HEK293T (cell line): ENCODE results near the gene FHOD3.

Experiments
- CTCF ChIA-PET: fragments of 350-600 bp; formaldehyde crosslinking; extraction: SDS; loops from one replicate; lab custom pipeline; 2021; ENCODE audit warnings: antibody characterized with exemption, inconsistent platforms; lab: Yijun Ruan, JAX
- POLR2A ChIA-PET: fragments of 350-600 bp; formaldehyde crosslinking; extraction: SDS; loops from one replicate; lab custom pipeline; 2020; ENCODE audit warnings: antibody characterized with exemption, inconsistent platforms; lab: Yijun Ruan, JAX
- DNase-seq: peaks from one replicate; pipeline ENCODE4 v3.0.0; 2012; ENCODE audit warnings: mixed read lengths; ENCODE audit errors: extremely low spot score
- ARNT ChIP-seq: fragments of 450-650 bp; IDR thresholded peaks from 2 replicates; pipeline ENCODE4 v1.6.1; 2017; ENCODE audit warnings: mild to moderate bottlenecking
- BHLHE40 ChIP-seq: fragments of 450-650 bp; IDR thresholded peaks from 2 replicates; pipeline ENCODE4 v1.6.1; 2016; ENCODE audit warnings: mild to moderate bottlenecking, moderate library complexity, borderline replicate concordance
- CTBP1 ChIP-seq: fragments of 450-650 bp; IDR thresholded peaks from 2 replicates; pipeline ENCODE4 v1.6.1; 2016; ENCODE audit warnings: borderline replicate concordance
- ELF4 ChIP-seq: fragments of 450-650 bp; IDR thresholded peaks from 2 replicates; pipeline ENCODE4 v1.6.1; 2017; ENCODE audit warnings: antibody characterized with exemption
- FOXA1 ChIP-seq: fragments of 450-650 bp; IDR thresholded peaks from 2 replicates; pipeline ENCODE4 v1.6.1; 2016; ENCODE audit warnings: mild to moderate bottlenecking
- FOXK2 ChIP-seq: fragments of 450-650 bp; IDR thresholded peaks from 2 replicates; pipeline ENCODE4 v1.6.1; 2016; ENCODE audit warnings: mild to moderate bottlenecking
- FOXM1 ChIP-seq: fragments of 450-650 bp; IDR thresholded peaks from 2 replicates; pipeline ENCODE4 v1.6.1; 2017; ENCODE audit warnings: mild to moderate bottlenecking, borderline replicate concordance
- HDGF ChIP-seq: fragments of 450-650 bp; IDR thresholded peaks from 2 replicates; pipeline ENCODE4 v1.6.1; 2017; ENCODE audit warnings: antibody characterized with exemption, borderline replicate concordance
- L3MBTL2 ChIP-seq: fragments of 450-650 bp; conservative IDR thresholded peaks from 2 replicates; pipeline ENCODE4 v1.6.1; 2016; ENCODE audit warnings: mild to moderate bottlenecking
- LEF1 ChIP-seq: fragments of 450-650 bp; IDR thresholded peaks from 2 replicates; pipeline ENCODE4 v1.6.1; 2017; ENCODE audit warnings: mild to moderate bottlenecking, borderline replicate concordance
- NFRKB ChIP-seq: fragments of 450-650 bp; IDR thresholded peaks from 2 replicates; pipeline ENCODE4 v1.6.1; 2016; ENCODE audit warnings: mild to moderate bottlenecking, moderate library complexity
- SP1 ChIP-seq: fragments of 450-650 bp; IDR thresholded peaks from 2 replicates; pipeline ENCODE4 v1.6.1; 2017
- SUZ12 ChIP-seq: fragments of 450-650 bp; IDR thresholded peaks from 2 replicates; pipeline ENCODE4 v1.6.1; 2016; ENCODE audit warnings: mild to moderate bottlenecking
- TARDBP ChIP-seq: fragments of 450-650 bp; IDR thresholded peaks from 2 replicates; pipeline ENCODE4 v1.6.1; 2016
- ZNF384 ChIP-seq: fragments of 450-650 bp; IDR thresholded peaks from 2 replicates; pipeline ENCODE4 v1.6.1; 2016
- TF ChIP-seq, protein P1 (sequence below): fragments of 450-650 bp; IDR thresholded peaks from 2 replicates; pipeline ENCODE4 v1.6.1; 2016

Gene FHOD3

DNA sequence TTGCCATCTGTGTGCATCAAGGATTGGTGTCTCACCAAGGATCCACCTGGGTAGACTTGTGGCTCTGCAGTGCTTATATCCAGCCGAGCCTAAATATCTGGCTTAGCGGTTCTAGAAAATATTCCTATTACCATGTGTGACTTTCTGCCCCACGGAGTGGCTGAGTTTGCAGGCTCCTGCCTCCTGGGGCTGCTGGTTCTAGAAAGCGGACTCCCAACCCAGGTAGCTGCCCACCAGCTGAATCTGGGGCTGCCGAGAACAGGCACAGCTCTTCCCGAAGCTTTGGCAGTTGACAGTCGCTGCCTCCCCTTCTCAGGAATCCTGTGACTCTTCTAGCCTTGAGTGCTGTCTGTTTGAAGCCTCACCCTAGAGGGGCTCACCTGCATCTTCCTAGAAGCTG, 426.7 kb downstream of the FHOD3 start:
- CTCF ChIA-PET: interaction anchor here (1.0 kb wide), 1 partner anchor 36 kb away, joined by 4 read pairs; no protein-coding TSS in a partner anchor
- no peak for DNase-seq
- TF ChIP-seq FOXM1 (no peak), L3MBTL2 (no peak), ARNT (no peak), FOXA1 (no peak), ELF4 (no peak), SUZ12 (no peak), HDGF (no peak), NFRKB (no peak), BHLHE40 (no peak), LEF1 (no peak)
- TF ChIP-seq, protein P1, sequence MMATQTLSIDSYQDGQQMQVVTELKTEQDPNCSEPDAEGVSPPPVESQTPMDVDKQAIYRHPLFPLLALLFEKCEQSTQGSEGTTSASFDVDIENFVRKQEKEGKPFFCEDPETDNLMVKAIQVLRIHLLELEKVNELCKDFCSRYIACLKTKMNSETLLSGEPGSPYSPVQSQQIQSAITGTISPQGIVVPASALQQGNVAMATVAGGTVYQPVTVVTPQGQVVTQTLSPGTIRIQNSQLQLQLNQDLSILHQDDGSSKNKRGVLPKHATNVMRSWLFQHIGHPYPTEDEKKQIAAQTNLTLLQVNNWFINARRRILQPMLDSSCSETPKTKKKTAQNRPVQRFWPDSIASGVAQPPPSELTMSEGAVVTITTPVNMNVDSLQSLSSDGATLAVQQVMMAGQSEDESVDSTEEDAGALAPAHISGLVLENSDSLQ: no peak
- POLR2A ChIA-PET: no interaction called here

DNA sequence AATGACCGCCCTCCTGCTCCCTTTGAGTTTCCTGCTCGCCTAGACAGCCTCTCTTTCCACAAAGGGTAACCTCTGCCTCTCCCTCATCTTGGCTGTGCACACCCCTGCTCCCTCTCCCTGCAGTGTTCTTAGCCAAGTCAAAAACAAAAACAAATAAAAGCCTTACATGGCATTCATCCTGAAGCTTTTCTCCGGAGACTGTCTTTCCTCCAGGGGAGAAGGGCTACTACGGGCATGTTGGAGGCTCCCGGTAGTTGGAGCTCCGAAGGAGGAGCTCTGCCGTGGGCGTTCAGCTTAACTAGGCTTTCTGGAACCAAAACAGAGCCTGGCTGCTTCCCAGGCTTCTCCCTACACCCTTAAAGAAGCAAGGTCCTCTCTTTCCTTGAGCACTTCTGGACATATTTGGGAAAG, 427.1 kb downstream of the FHOD3 start:
- TF ChIP-seq SP1 (no peak), HDGF (no peak), FOXM1 (no peak), BHLHE40 (no peak)
- ChIA-PET CTCF (interaction anchor here (0.6 to 1.0 kb wide), 2 partner anchors 10 to 37 kb away, joined by 3 to 4 read pairs; no protein-coding TSS in a partner anchor), POLR2A (no interaction called here)

DNA sequence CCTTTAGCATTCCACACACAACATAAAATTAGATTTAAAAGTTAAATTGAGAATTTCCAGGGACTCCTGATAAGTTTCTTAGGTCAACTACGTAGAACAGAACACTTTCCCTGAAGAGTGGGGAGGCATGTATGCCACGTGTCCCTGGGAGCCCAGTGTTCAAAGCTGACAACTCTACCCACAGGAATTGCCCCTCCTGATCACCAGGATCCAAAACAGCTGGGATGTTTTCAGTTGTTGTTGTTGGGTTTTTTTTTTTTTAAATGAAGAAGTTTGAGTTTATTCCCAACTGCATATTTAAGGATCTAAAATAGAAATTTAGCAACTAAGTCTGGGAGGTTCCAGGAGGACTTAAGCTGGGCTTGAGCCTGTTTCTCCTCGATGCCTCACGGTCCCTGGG, 430.8 kb downstream of the FHOD3 start:
- ChIA-PET CTCF (no interaction called here), POLR2A (interaction anchor here (0.9 kb wide), 1 partner anchor 10 kb away, joined by 3 read pairs; no protein-coding TSS in a partner anchor)
- no peak for DNase-seq
- TF ChIP-seq FOXM1 (no peak), HDGF (no peak), SP1 (no peak), LEF1 (no peak), CTBP1 (no peak), L3MBTL2 (no peak), FOXK2 (no peak), BHLHE40 (no peak), SUZ12 (no peak), ZNF384 (no peak), ARNT (no peak)
- TF ChIP-seq, protein P1: no peak

More for the DNA sequence above, 427.1 kb downstream of the FHOD3 start:
- DNase-seq: no peak

DNA sequence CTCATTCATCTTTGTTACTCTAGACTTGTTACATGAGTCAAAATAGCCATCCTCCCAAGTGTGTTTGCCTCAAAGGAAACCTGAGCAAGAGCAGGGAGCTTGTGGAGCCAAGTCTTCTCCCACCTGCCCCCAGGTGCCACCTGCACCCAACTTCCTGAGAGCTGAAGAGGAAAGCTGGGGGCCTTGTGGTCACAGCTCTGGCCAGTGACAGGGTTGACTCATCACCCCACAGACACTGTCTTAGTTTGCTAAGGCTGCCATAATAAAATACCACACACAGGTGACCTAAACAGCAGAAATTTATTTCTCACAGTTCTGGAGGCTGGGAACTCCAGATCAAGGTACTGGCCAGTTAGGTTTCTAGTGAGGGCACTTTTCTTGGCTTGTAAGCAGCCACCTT, 431.7 kb downstream of the FHOD3 start:
- DNase-seq: no peak
- TF ChIP-seq LEF1 (no peak), HDGF (no peak), L3MBTL2 (no peak), ARNT (no peak), ELF4 (no peak), SUZ12 (no peak), CTBP1 (no peak), NFRKB (no peak), BHLHE40 (no peak), TARDBP (no peak), FOXK2 (no peak)
- ChIA-PET CTCF (interaction anchor here (1.0 kb wide), 1 partner anchor 42 kb away, joined by 3 read pairs; no protein-coding TSS in a partner anchor), POLR2A (interaction anchor here (1.0 kb wide), 1 partner anchor 9 kb away, joined by 3 read pairs; no protein-coding TSS in a partner anchor)

DNA sequence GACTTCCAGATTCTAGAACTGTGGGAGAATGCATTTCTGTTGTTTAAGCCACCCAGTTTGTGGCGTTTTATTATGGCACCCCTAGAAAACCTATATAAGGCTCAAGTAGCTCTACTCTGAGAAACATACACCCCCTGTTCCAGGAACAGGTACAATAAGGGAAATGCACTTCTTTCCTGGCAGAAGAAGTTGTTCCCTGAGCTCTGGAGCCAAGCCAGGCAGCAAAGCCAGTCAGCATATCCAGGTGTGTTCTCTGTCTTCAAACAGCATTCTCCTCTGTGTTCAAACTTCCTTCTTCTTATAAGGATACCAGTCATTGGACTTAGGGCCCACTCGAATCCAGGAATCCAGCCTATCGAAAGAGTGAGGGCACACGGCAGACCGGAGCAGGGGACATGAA, 434.8 kb downstream of the FHOD3 start:
- ChIA-PET CTCF (no interaction called here), POLR2A (no interaction called here)
- TF ChIP-seq NFRKB (no peak), FOXM1 (no peak), ARNT (no peak), L3MBTL2 (no peak), LEF1 (no peak), BHLHE40 (no peak), TARDBP (no peak), ELF4 (no peak), HDGF (no peak), SP1 (no peak), ZNF384 (no peak), CTBP1 (no peak), SUZ12 (no peak), FOXK2 (no peak), FOXA1 (no peak)
- TF ChIP-seq, protein P1: no peak
- DNase-seq: no peak

DNA sequence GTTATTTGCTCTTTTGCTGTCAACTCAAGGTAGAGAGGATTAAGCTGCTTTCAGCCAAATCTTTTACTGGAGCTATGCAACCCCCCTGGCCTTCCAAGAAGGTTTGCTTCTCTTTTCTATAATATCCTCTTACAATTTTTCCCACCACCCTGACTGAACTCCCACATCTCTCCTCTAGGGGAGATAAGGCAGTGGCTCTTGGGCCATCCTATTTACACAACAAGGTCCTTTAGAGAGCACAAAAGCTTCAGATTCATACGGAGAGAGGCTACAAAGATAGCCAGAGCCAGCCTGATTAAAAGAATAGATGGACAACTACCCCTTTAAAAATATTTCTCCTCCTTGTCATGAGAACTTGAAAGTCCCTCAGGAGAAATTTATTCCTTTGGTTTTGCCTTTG, 435.6 kb downstream of the FHOD3 start:
- CTCF ChIA-PET: interaction anchor here (1.0 to 1.4 kb wide), 5 partner anchors 10 to 77 kb away, joined by 3 to 6 read pairs (median 3); no protein-coding TSS in a partner anchor
- POLR2A ChIA-PET: no interaction called here
- DNase-seq: no peak
- TF ChIP-seq FOXA1 (no peak), L3MBTL2 (no peak)
